ENCODE results near the gene TSPO. TPM values are rescaled to one million over a fixed set of nuclear protein-coding genes. Genes with fewer than 3 reads are reported as not detected.
A peak's percentile ranks its signal among the peaks of the same experiment; 100 is the strongest.

TSPO gene
- total RNA-seq, 1 donor from 2014 or later: 115 TPM

DNA sequence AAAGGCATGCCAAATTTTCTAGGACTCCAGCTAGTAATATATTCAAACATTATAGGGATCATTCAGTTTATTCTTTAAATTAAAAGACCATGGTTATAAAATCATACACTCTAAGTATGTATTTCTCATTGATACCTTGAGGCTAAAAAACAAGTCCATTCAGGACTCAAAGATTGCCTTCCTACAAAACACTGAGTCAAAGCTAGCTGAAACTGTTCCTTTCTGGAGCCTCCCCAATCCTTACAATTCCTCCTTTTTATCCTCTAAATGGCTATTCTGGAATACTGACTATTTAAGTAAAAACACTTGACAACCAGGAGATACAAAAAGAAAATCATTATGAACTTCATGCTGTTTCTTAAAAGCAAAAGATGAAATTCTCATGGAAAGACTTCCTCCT, 40.5 kb downstream of the TSPO start:
- Mint-ChIP-seq H3K4me3 (no peak overlapping the region), H3K4me1 (ENCODE audit: low read depth) (no peaks in the 10 kb centered on the region), H3K9me3 (peaks cover 5% of the 10 kb centered on the region), H3K27ac (no peak overlapping the region), H3K36me3 (ENCODE audit: low read depth) (no peaks in the 10 kb centered on the region), H3K27me3 (ENCODE audit: insufficient read depth) (peaks cover 18% of the 10 kb centered on the region)
- DNase-seq (ENCODE audit: low spot score): no peak
- intact Hi-C loops (cut with micrococcal nuclease): no loop called here

- Mint-ChIP-seq H3K4me1 (ENCODE audit: low read depth) (no peaks in the 10 kb centered on the region), H3K4me3 (no peak overlapping the region), H3K9me3 (no peaks in the 10 kb centered on the region), H3K36me3 (ENCODE audit: low read depth) (no peaks in the 10 kb centered on the region), H3K27ac (no peak overlapping the region), H3K27me3 (ENCODE audit: insufficient read depth) (peaks cover 19% of the 10 kb centered on the region)
- DNase-seq (ENCODE audit: low spot score): no peak
- intact Hi-C loops (cut with micrococcal nuclease): no loop called here
Observed at GRCh38 chr22:43197271-43197941, 46.0 kb downstream of the TSPO start.

- no peak for DNase-seq (ENCODE audit: low spot score)
- no peaks in the 10 kb centered on the region for H3K9me3 Mint-ChIP-seq
- intact Hi-C loops (cut with micrococcal nuclease): no loop called here
- H3K4me3 Mint-ChIP-seq: no peak overlapping the region
- H3K4me1 Mint-ChIP-seq (ENCODE audit: low read depth): no peaks in the 10 kb centered on the region
- no peaks in the 10 kb centered on the region for H3K36me3 Mint-ChIP-seq (ENCODE audit: low read depth)
- H3K27ac Mint-ChIP-seq: no peak overlapping the region
- peaks cover 17% of the 10 kb centered on the region for H3K27me3 Mint-ChIP-seq (ENCODE audit: insufficient read depth)
Observed at GRCh38 chr22:43198126-43198525, 46.8 kb downstream of the TSPO start.

GRCh38 chr22:43198936-43199335, 47.6 kb downstream of the TSPO start:
- intact Hi-C loops (cut with micrococcal nuclease): no loop called here
- Mint-ChIP-seq H3K36me3 (ENCODE audit: low read depth) (no peaks in the 10 kb centered on the region), H3K4me3 (no peak overlapping the region), H3K27ac (no peak overlapping the region), H3K4me1 (ENCODE audit: low read depth) (no peaks in the 10 kb centered on the region), H3K9me3 (no peaks in the 10 kb centered on the region), H3K27me3 (ENCODE audit: insufficient read depth) (peaks cover 14% of the 10 kb centered on the region)
- DNase-seq (ENCODE audit: low spot score): no peak

DNA sequence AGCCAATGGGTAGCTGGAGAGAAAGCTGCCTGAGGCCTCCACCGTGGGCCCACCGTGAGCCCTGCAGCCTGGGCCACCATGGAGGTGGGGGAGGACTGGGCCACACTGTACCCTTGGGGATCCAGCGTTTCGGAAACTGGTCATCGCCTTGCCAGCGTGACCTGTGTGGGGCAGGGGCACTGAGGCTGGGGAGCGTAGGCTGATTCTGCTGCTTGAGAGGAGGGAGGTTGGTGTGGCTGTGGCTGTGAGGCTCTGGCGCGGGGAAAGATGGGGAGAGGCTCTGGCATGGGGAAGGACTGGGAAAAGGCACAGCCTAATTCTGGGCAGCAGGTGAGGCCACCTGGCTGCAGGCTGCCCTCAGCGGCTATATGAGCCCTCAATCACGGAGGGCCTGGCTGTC, 48.2 kb downstream of the TSPO start:
- Mint-ChIP-seq H3K9me3 (no peaks in the 10 kb centered on the region), H3K27ac (no peak overlapping the region), H3K36me3 (ENCODE audit: low read depth) (no peaks in the 10 kb centered on the region), H3K4me1 (ENCODE audit: low read depth) (no peaks in the 10 kb centered on the region), H3K4me3 (no peak overlapping the region), H3K27me3 (ENCODE audit: insufficient read depth) (peaks cover 10% of the 10 kb centered on the region)
- DNase-seq (ENCODE audit: low spot score): no peak
- intact Hi-C loops (cut with micrococcal nuclease): no loop called here

DNA sequence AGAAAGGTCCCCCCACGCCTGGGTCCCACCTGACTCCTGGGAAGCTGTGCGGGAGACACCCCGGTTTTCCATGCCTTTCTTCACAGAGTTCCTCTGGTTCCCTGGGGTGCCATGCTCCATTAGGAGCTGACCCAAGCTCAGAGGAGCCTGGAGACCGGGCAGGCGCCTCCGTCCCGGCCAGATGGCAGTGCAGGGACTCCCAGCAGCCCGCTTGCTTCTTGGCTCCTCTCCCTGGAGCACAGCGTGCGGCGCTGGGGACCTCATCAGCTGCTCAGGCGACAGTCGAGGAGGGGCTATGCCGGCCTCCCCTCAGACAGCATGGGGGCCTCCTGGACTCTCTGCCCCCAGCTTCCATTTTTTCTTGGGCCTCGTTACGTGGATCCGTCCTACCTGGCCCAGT, 48.7 kb downstream of the TSPO start:
- peaks cover 9% of the 10 kb centered on the region for H3K27me3 Mint-ChIP-seq (ENCODE audit: insufficient read depth)
- no peak overlapping the region for H3K4me3 Mint-ChIP-seq
- H3K9me3 Mint-ChIP-seq: no peaks in the 10 kb centered on the region
- H3K27ac Mint-ChIP-seq: no peak overlapping the region
- H3K4me1 Mint-ChIP-seq (ENCODE audit: low read depth): no peaks in the 10 kb centered on the region
- intact Hi-C loops (cut with micrococcal nuclease): no loop called here
- no peaks in the 10 kb centered on the region for H3K36me3 Mint-ChIP-seq (ENCODE audit: low read depth)
- DNase-seq (ENCODE audit: low spot score): no peak

GRCh38 chr22:43200555-43200954, 49.2 kb downstream of the TSPO start:
- no peaks in the 10 kb centered on the region for H3K9me3 Mint-ChIP-seq
- H3K36me3 Mint-ChIP-seq (ENCODE audit: low read depth): no peaks in the 10 kb centered on the region
- H3K27ac Mint-ChIP-seq: no peak overlapping the region
- H3K27me3 Mint-ChIP-seq (ENCODE audit: insufficient read depth): peaks cover 9% of the 10 kb centered on the region
- no peaks in the 10 kb centered on the region for H3K4me1 Mint-ChIP-seq (ENCODE audit: low read depth)
- intact Hi-C loops (cut with micrococcal nuclease): no loop called here
- no peak overlapping the region for H3K4me3 Mint-ChIP-seq
- no peak for DNase-seq (ENCODE audit: low spot score)

DNA sequence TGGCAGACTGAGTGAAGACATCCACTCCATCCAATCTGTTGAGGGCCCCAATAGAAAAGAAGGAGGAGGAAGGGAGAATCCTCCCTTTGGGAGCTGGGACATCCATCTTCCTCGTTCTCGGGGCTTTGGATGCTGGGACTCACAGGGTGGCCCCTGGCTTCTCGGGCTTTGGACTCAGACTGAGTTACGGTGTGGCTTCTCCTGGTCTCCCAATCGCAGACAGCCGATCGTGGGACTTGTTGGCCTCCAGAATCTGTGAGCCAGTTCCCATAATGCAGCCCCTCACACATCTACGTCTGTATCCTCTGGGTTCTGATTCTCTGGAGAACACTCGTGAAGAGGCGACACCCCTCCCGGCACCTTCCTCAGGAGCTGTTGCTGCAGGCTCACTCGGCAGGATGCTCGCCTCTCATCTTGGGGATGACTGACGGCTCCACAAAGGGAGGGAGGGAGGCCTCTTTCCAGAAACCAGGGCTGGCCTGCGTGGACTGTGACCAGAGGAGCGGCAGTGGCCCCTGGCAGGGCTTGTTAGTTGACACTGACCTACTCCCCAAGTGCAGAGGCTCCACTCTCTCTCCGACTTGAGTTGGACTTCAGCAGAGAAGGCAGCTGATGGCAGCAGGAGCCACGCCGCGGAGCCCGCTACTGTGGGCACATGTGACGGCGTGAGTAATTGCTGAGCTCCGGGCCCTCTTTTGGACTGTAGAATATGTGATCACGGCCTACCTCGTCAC, 50.3 kb downstream of the TSPO start:
- H3K4me3 Mint-ChIP-seq: no peak overlapping the region
- no peaks in the 10 kb centered on the region for H3K36me3 Mint-ChIP-seq (ENCODE audit: low read depth)
- intact Hi-C loops (cut with micrococcal nuclease): no loop called here
- H3K4me1 Mint-ChIP-seq (ENCODE audit: low read depth): no peaks in the 10 kb centered on the region
- H3K9me3 Mint-ChIP-seq: no peaks in the 10 kb centered on the region
- no peak overlapping the region for H3K27ac Mint-ChIP-seq
- DNase-seq (ENCODE audit: low spot score): no peak
- peaks cover 9% of the 10 kb centered on the region for H3K27me3 Mint-ChIP-seq (ENCODE audit: insufficient read depth)

- Mint-ChIP-seq H3K4me1 (ENCODE audit: low read depth) (no peaks in the 10 kb centered on the region), H3K4me3 (no peak overlapping the region), H3K36me3 (ENCODE audit: low read depth) (no peaks in the 10 kb centered on the region), H3K27me3 (ENCODE audit: insufficient read depth) (peaks cover 5% of the 10 kb centered on the region), H3K9me3 (no peaks in the 10 kb centered on the region), H3K27ac (no peak overlapping the region)
- intact Hi-C loops (cut with micrococcal nuclease): no loop called here
- DNase-seq (ENCODE audit: low spot score): no peak
Observed at GRCh38 chr22:43202326-43202725, 51.0 kb downstream of the TSPO start.

DNA sequence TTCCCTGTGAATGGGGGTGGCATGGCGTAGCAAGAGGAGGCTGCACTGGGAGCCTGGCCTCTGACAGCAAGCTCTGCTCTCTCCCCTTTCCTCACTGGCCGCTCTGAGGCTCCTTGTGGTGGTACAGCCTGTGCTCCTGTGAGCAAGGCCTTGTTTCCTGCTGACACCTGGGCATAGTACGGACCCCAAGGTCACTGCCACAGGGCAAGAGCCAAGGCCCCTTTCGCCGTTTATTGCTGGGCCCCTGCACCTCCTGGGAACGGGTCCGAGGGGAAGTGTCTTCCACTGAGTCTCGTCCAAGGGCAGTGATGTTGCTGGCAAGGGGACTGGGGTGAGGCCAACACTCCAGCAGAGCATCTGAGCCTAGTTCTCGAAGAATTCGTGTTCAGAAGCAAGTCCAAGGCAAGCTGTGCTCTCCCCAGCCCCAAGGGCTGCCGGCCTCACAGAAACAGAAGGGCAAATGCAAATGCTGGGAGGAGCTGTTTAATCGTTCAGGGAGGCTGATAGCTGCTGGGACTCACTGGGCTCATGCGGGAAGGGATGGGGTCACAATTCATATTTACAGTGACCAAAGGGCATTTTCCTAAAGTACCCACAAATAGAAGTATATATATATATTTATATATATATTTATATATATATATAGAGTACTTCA, 51.5 kb downstream of the TSPO start:
- H3K9me3 Mint-ChIP-seq: no peaks in the 10 kb centered on the region

GRCh38 chr22:43203471-43203981, 52.2 kb downstream of the TSPO start:
- no peak overlapping the region for H3K4me3 Mint-ChIP-seq
- DNase-seq (ENCODE audit: low spot score): no peak
- no peak overlapping the region for H3K27ac Mint-ChIP-seq
- peaks cover 5% of the 10 kb centered on the region for H3K27me3 Mint-ChIP-seq (ENCODE audit: insufficient read depth)
- no peaks in the 10 kb centered on the region for H3K9me3 Mint-ChIP-seq
- intact Hi-C loops (cut with micrococcal nuclease): no loop called here
- H3K36me3 Mint-ChIP-seq (ENCODE audit: low read depth): no peaks in the 10 kb centered on the region
- H3K4me1 Mint-ChIP-seq (ENCODE audit: low read depth): no peaks in the 10 kb centered on the region

More for the DNA sequence above, 51.5 kb downstream of the TSPO start:
- DNase-seq (ENCODE audit: low spot score): no peak
- no peaks in the 10 kb centered on the region for H3K4me1 Mint-ChIP-seq (ENCODE audit: low read depth)
- peaks cover 5% of the 10 kb centered on the region for H3K27me3 Mint-ChIP-seq (ENCODE audit: insufficient read depth)
- no peak overlapping the region for H3K4me3 Mint-ChIP-seq
- intact Hi-C loops (cut with micrococcal nuclease): no loop called here
- no peaks in the 10 kb centered on the region for H3K36me3 Mint-ChIP-seq (ENCODE audit: low read depth)
- H3K27ac Mint-ChIP-seq: no peak overlapping the region

- intact Hi-C loops (cut with micrococcal nuclease): no loop called here
- DNase-seq (ENCODE audit: low spot score): no peak
- Mint-ChIP-seq H3K4me1 (ENCODE audit: low read depth) (no peaks in the 10 kb centered on the region), H3K4me3 (no peak overlapping the region), H3K9me3 (no peaks in the 10 kb centered on the region), H3K27ac (peak overlapping the region; percentile 23), H3K36me3 (ENCODE audit: low read depth) (no peaks in the 10 kb centered on the region), H3K27me3 (ENCODE audit: insufficient read depth) (no peaks in the 10 kb centered on the region)
Observed at GRCh38 chr22:43205261-43205691, 53.9 kb downstream of the TSPO start.

Measured in activated T-helper 1 cell treated with anti-CD3 and anti-CD28 coated beads, Interleukin-12 subunit alpha, Interleukin-12 subunit beta, Interleukin-2, Interleukin-4 antibody, amounts not matched to agents 30 ng/mL and 10 ng/mL and 1 ng/mL, durations not matched to agents 14 hours and 24 hours and 36 hours (primary cell).